ENCODE results near the gene NACC2. TPM values are rescaled to one million over a fixed set of nuclear protein-coding genes. Genes with fewer than 3 reads are reported as not detected.
A peak's percentile ranks its signal among the peaks of the same experiment; 100 is the strongest.

Gene NACC2
- total RNA-seq, 5 donors from 2014 or later (not counting 1 experiment from before 2014, with no cell fraction given) = 4.2 to 11.7 (median 11.3) TPM

GRCh38 chr9:135971892-135972291, 123.2 kb downstream of the NACC2 start:
- ChIA-PET POLR2A (no interaction called here), CTCF (interaction anchor here in 1 of 2 donors (0.7 kb wide), 1 partner anchor 15 kb away, joined by 7 read pairs; no protein-coding TSS in a partner anchor)
- Mint-ChIP-seq H3K4me1 (peaks cover 12 to 22% (median 15%) of the 10 kb centered on the region in 3 donors), H3K27me3 (peaks cover 2 to 3% of the 10 kb centered on the region in 2 donors), H3K27ac (no peak overlapping the region), H3K4me3 (no peak overlapping the region), H3K9me3 (no peaks in the 10 kb centered on the region), H3K36me3 (no peaks in the 10 kb centered on the region)
- peaks cover 0 to 12% of the 10 kb centered on the region in 2 experiments for H3K4me1 ChIP-seq (ENCODE audit: control insufficient read depth in 1 of 2, extremely low read depth in 1 of 2, insufficient read depth in 2 of 2, low read length in 2 of 2)
- H3K27me3 ChIP-seq (replicated peaks in 1 of 2; ENCODE audit: control insufficient read depth in 2 of 2, extremely low read depth in 1 of 2, insufficient read depth in 2 of 2, low read length in 1 of 2) = peaks cover 0 to 24% of the 10 kb centered on the region in 2 experiments
- peak in 32 of 35 experiments; percentile 14 to 78 (median 48) for DNase-seq
- H3K27ac ChIP-seq (ENCODE audit: low read length) = no peak overlapping the region
- no peaks in the 10 kb centered on the region for H3K9me3 ChIP-seq
- 63% methylated on average over 10 of the region's 13 CpGs for WGBS (ENCODE audit: insufficient coverage)
- H3K4me3 ChIP-seq (ENCODE audit: control insufficient read depth in 1 of 2, extremely low read depth in 1 of 2, low read length in 1 of 2) = no peak overlapping the region
- no peaks in the 10 kb centered on the region for H3K36me3 ChIP-seq (ENCODE audit: control insufficient read depth in 2 of 2, extremely low read depth in 1 of 2, insufficient read depth in 1 of 2, low read length in 1 of 2)
- ATAC-seq (replicated peaks in 1 of 4) = peak in 1 of 4 experiments; percentile 63

GRCh38 chr9:135971111-135971766, 123.8 kb downstream of the NACC2 start:
- Histone ChIP-seq H3K4me3 (ENCODE audit: control insufficient read depth in 1 of 2, extremely low read depth in 1 of 2, low read length in 1 of 2) (no peak overlapping the region), H3K4me1 (ENCODE audit: control insufficient read depth in 1 of 2, extremely low read depth in 1 of 2, insufficient read depth in 2 of 2, low read length in 2 of 2) (peaks cover 0 to 18% of the 10 kb centered on the region in 2 experiments), H3K9me3 (no peaks in the 10 kb centered on the region), H3K36me3 (ENCODE audit: control insufficient read depth in 2 of 2, extremely low read depth in 1 of 2, insufficient read depth in 1 of 2, low read length in 1 of 2) (no peaks in the 10 kb centered on the region), H3K27ac (ENCODE audit: low read length) (no peak overlapping the region), H3K27me3 (replicated peaks in 1 of 2; ENCODE audit: control insufficient read depth in 2 of 2, extremely low read depth in 1 of 2, insufficient read depth in 2 of 2, low read length in 1 of 2) (peaks cover 0 to 28% of the 10 kb centered on the region in 2 experiments)
- Mint-ChIP-seq H3K27me3 (peaks cover 2 to 3% of the 10 kb centered on the region in 2 donors), H3K9me3 (no peaks in the 10 kb centered on the region), H3K36me3 (no peaks in the 10 kb centered on the region), H3K27ac (no peak overlapping the region), H3K4me3 (no peak overlapping the region), H3K4me1 (peaks cover 12 to 22% (median 15%) of the 10 kb centered on the region in 3 donors)
- WGBS (ENCODE audit: insufficient coverage) = 71% methylated on average over 10 of the region's 18 CpGs
- POLR2A ChIA-PET = no interaction called here
- no peak for DNase-seq
- no peak for ATAC-seq (replicated peaks in 1 of 4)
- CTCF ChIA-PET = no interaction called here

GRCh38 chr9:135970128-135970815, 124.8 kb downstream of the NACC2 start:
- ChIA-PET CTCF (no interaction called here), POLR2A (no interaction called here)
- 84% methylated on average over 5 of the region's 9 CpGs for WGBS (ENCODE audit: insufficient coverage)
- Histone ChIP-seq H3K9me3 (no peaks in the 10 kb centered on the region), H3K27me3 (replicated peaks in 1 of 2; ENCODE audit: control insufficient read depth in 2 of 2, extremely low read depth in 1 of 2, insufficient read depth in 2 of 2, low read length in 1 of 2) (peaks cover 0 to 32% of the 10 kb centered on the region in 2 experiments), H3K4me3 (ENCODE audit: control insufficient read depth in 1 of 2, extremely low read depth in 1 of 2, low read length in 1 of 2) (no peak overlapping the region), H3K4me1 (ENCODE audit: control insufficient read depth in 1 of 2, extremely low read depth in 1 of 2, insufficient read depth in 2 of 2, low read length in 2 of 2) (peaks cover 0 to 18% of the 10 kb centered on the region in 2 experiments), H3K27ac (ENCODE audit: low read length) (no peak overlapping the region), H3K36me3 (ENCODE audit: control insufficient read depth in 2 of 2, extremely low read depth in 1 of 2, insufficient read depth in 1 of 2, low read length in 1 of 2) (no peaks in the 10 kb centered on the region)
- no peak overlapping the region for H3K4me3 Mint-ChIP-seq
- no peak overlapping the region for H3K27ac Mint-ChIP-seq
- H3K4me1 Mint-ChIP-seq = peaks cover 12 to 22% (median 15%) of the 10 kb centered on the region in 3 donors
- no peaks in the 10 kb centered on the region for H3K9me3 Mint-ChIP-seq
- no peak for DNase-seq
- no peaks in the 10 kb centered on the region for H3K36me3 Mint-ChIP-seq
- ATAC-seq (replicated peaks in 1 of 4) = no peak
- H3K27me3 Mint-ChIP-seq = peaks cover 2 to 3% of the 10 kb centered on the region in 2 donors

GRCh38 chr9:135969064-135969683, 125.9 kb downstream of the NACC2 start:
- peaks cover 2 to 3% of the 10 kb centered on the region in 2 donors for H3K27me3 Mint-ChIP-seq
- 60% methylated on average over 8 of the region's 12 CpGs for WGBS (ENCODE audit: insufficient coverage)
- CTCF ChIA-PET = no interaction called here
- no peaks in the 10 kb centered on the region for H3K36me3 Mint-ChIP-seq
- no peak for ATAC-seq (replicated peaks in 1 of 4)
- H3K4me3 ChIP-seq (ENCODE audit: control insufficient read depth in 1 of 2, extremely low read depth in 1 of 2, low read length in 1 of 2) = no peak overlapping the region
- H3K4me1 ChIP-seq (ENCODE audit: control insufficient read depth in 1 of 2, extremely low read depth in 1 of 2, insufficient read depth in 2 of 2, low read length in 2 of 2) = peaks cover 0 to 18% of the 10 kb centered on the region in 2 experiments
- H3K27me3 ChIP-seq (replicated peaks in 1 of 2; ENCODE audit: control insufficient read depth in 2 of 2, extremely low read depth in 1 of 2, insufficient read depth in 2 of 2, low read length in 1 of 2) = peaks cover 0 to 40% of the 10 kb centered on the region in 2 experiments
- DNase-seq = no peak
- H3K27ac Mint-ChIP-seq = no peak overlapping the region
- H3K36me3 ChIP-seq (ENCODE audit: control insufficient read depth in 2 of 2, extremely low read depth in 1 of 2, insufficient read depth in 1 of 2, low read length in 1 of 2) = no peaks in the 10 kb centered on the region
- H3K27ac ChIP-seq (ENCODE audit: low read length) = no peak overlapping the region
- peaks cover 12 to 18% (median 15%) of the 10 kb centered on the region in 3 donors for H3K4me1 Mint-ChIP-seq
- no peaks in the 10 kb centered on the region for H3K9me3 Mint-ChIP-seq
- H3K4me3 Mint-ChIP-seq = no peak overlapping the region
- H3K9me3 ChIP-seq = no peaks in the 10 kb centered on the region
- POLR2A ChIA-PET = no interaction called here

GRCh38 chr9:135968601-135969000, 126.5 kb downstream of the NACC2 start:
- Histone ChIP-seq H3K4me1 (ENCODE audit: control insufficient read depth in 1 of 2, extremely low read depth in 1 of 2, insufficient read depth in 2 of 2, low read length in 2 of 2) (peaks cover 0 to 18% of the 10 kb centered on the region in 2 experiments), H3K27me3 (replicated peaks in 1 of 2; ENCODE audit: control insufficient read depth in 2 of 2, extremely low read depth in 1 of 2, insufficient read depth in 2 of 2, low read length in 1 of 2) (peaks cover 0 to 40% of the 10 kb centered on the region in 2 experiments), H3K4me3 (ENCODE audit: control insufficient read depth in 1 of 2, extremely low read depth in 1 of 2, low read length in 1 of 2) (no peak overlapping the region), H3K27ac (ENCODE audit: low read length) (no peak overlapping the region), H3K36me3 (ENCODE audit: control insufficient read depth in 2 of 2, extremely low read depth in 1 of 2, insufficient read depth in 1 of 2, low read length in 1 of 2) (no peaks in the 10 kb centered on the region), H3K9me3 (no peaks in the 10 kb centered on the region)
- ChIA-PET POLR2A (no interaction called here), CTCF (no interaction called here)
- Mint-ChIP-seq H3K27me3 (peaks cover 2 to 3% of the 10 kb centered on the region in 2 donors), H3K9me3 (no peaks in the 10 kb centered on the region), H3K4me1 (peaks cover 12 to 14% (median 13%) of the 10 kb centered on the region in 3 donors), H3K36me3 (no peaks in the 10 kb centered on the region), H3K4me3 (no peak overlapping the region), H3K27ac (no peak overlapping the region)
- no peak for ATAC-seq (replicated peaks in 1 of 4)
- WGBS (ENCODE audit: insufficient coverage) = 71% methylated on average over 4 of the region's 7 CpGs
- no peak for DNase-seq

GRCh38 chr9:135968083-135968476, 127.0 kb downstream of the NACC2 start:
- Mint-ChIP-seq H3K27ac (no peak overlapping the region), H3K36me3 (no peaks in the 10 kb centered on the region), H3K4me1 (peaks cover 7 to 10% (median 8%) of the 10 kb centered on the region in 3 donors), H3K9me3 (no peaks in the 10 kb centered on the region), H3K4me3 (no peak overlapping the region), H3K27me3 (peaks cover 2 to 3% of the 10 kb centered on the region in 2 donors)
- H3K27ac ChIP-seq (ENCODE audit: low read length) = no peak overlapping the region
- 35% methylated on average over 4 of the region's 5 CpGs for WGBS (ENCODE audit: insufficient coverage)
- no peak for DNase-seq
- ChIA-PET CTCF (interaction anchor here in 1 of 2 donors (1.2 kb wide), 1 partner anchor 154 kb away, joined by 6 read pairs; no protein-coding TSS in a partner anchor), POLR2A (no interaction called here)
- H3K9me3 ChIP-seq = no peaks in the 10 kb centered on the region
- H3K4me3 ChIP-seq (ENCODE audit: control insufficient read depth in 1 of 2, extremely low read depth in 1 of 2, low read length in 1 of 2) = no peak overlapping the region
- no peaks in the 10 kb centered on the region for H3K36me3 ChIP-seq (ENCODE audit: control insufficient read depth in 2 of 2, extremely low read depth in 1 of 2, insufficient read depth in 1 of 2, low read length in 1 of 2)
- peaks cover 0 to 18% of the 10 kb centered on the region in 2 experiments for H3K4me1 ChIP-seq (ENCODE audit: control insufficient read depth in 1 of 2, extremely low read depth in 1 of 2, insufficient read depth in 2 of 2, low read length in 2 of 2)
- ATAC-seq (replicated peaks in 1 of 4) = no peak
- peaks cover 0 to 41% of the 10 kb centered on the region in 2 experiments for H3K27me3 ChIP-seq (replicated peaks in 1 of 2; ENCODE audit: control insufficient read depth in 2 of 2, extremely low read depth in 1 of 2, insufficient read depth in 2 of 2, low read length in 1 of 2)

Data from T-cell (primary cell).